HG02852 (cell line): ENCODE measurements around the gene MDM4.

ENCODE experiments used
- ATAC-seq: cut with Tn5 transposase; IDR thresholded peaks from one replicate; pipeline ENCODE4 v1.9.1; 2021; ENCODE audit warnings: mild to moderate bottlenecking, moderate library complexity; ENCODE audit not compliant: unreplicated experiment

The MDM4 gene

DNA sequence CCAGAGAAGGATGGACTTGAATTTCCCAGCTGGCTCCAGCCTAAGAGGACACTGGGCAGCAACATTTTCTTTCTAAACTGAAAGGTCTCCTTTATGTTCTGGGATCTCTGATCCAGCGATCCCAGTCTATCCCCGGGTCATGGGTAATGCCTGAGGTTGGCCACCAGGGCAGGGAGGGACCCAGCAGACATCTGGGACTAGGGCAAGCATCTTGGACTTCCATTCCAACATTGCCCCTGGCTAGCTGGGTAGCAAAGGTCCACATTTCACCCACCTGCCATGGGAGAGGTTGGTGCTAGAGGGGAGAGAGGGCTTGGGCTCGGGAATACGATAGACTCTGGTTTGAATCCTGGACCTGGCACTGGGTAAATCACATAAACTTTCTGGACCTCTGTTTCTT lies 84.8 kb downstream of the MDM4 start:
- no peak for ATAC-seq

DNA sequence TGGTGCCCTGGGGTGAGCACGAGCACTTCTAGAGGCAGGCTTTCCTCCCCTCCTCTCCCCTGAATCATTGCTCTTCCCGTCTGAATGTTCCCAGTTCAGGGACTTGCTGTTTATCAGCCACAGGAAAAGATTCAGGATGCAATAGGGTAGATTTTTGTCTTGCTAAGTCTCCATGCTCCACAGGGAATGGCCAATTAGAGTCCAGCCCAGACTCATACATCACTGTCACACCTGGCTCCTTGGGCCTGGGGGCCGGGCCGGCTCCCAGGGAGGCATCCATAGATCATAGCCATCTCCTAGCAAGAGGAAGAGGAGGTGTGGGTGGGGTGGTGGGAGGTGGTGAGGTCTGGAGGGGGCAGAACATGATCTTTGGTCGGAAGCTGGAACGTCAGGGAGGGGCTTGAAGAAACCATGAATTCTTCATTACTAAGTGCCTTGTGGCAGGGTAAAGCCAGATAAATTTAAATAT lies 85.9 kb downstream of the MDM4 start:
- no peak for ATAC-seq

DNA sequence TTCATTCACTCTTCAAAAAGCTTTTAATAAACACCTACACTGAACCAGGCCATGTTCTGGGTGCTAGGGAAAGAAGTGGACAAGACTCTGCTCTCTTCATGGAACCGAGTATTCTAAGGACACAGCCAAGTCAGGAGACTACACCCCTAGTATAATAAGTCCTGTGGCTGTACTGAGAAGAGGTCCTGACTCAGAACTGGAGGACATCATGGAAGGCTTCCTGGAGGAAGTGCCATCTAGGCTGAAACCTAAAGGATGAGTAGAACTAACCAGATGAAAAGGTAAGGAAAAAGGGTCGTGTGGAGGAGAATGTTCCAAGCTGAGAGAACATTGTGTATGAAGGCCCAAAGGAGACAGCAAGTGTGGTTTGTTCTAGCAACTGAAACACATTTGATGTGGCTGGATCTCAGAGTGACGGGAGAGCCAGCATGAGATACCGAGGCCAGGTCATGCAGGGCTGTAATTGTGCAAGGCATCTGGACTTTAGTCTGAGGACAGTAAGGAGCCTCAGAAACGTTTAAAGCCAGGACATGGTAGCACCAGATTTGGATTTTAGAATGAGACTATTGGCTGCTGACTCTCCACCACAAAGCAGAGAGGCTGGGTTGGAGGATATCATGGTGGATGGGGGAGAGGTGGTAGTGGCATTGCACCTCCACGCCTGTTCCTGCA lies 86.8 kb downstream of the MDM4 start:
- no peak for ATAC-seq

DNA sequence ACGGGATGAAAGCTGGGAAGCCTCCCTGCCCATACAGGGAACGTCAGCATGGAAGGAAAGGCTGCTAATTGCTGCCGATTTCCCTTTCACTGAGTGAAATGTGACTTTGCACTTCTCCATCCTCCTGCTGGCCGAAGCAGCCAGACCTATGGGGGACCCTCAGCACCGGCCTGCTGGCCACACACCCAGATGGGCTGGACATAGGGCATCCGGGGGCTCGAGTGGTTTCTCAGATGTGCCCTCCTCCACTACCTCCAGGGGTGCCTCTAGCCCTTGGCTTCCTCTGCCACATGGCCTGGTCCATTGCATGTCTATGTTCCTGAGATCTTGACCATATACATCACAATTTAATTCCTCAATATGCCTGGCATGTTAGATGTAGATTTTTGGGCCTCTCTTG lies 89.6 kb downstream of the MDM4 start:
- ATAC-seq = no peak
